Measurements from ENCODE around the gene TCF15.

TCF15 gene, protein sequence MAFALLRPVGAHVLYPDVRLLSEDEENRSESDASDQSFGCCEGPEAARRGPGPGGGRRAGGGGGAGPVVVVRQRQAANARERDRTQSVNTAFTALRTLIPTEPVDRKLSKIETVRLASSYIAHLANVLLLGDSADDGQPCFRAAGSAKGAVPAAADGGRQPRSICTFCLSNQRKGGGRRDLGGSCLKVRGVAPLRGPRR

DNA sequence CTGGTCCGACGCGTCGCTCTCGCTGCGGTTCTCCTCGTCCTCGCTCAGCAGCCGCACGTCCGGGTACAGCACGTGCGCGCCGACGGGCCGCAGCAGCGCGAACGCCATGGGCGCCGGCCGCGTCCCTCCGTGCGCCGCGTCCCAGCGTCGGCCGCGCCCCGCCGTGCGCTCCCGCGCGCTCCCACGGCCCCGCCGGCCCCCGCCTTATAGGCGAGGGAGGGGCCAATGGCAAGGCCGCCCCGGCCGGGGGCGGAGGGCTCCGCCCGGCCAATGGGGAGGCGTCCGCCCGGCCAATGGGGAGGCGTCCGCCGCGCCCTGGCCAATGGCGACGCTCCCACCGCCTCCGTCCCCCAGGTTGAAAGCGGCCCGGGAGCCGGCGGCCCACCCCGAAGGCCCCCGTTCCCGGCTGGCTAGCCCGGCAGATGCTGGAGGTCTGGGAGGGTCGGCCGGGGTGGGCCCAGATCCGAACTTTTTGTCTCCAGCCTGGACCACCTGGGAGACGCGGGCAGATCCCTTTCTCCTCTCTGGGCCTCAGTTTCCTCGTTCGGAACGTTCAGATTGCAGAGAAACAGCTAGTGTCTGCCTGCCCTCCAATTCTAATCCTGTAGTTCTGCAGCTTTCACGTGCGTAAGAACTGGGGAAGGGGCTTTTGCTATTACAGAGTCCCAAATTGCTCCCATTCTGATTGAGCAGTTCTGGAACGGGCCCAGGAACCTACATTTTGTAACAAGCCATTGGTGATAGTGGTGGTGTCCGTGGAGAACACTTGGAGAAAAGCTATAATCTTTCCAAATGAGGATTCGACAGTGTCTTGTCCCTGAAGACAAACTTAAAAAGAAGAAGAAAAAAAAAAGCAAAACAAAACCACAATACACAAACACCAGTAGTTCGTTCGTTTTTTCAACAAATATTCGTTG, at the start of gene TCF15:
Gene TCF15 (minus strand): TSS at position 180 of the 917 bp plus-strand sequence. CDS start 72 bp downstream, at position 108.
- no peak within 1 kb of the TSS for H3K9ac ChIP-seq (ENCODE audit: low read depth, low read length)
- no peaks in the 10 kb centered on the region for H3K36me3 ChIP-seq (ENCODE audit: insufficient read depth, low read length)
- H4K20me1 ChIP-seq (ENCODE audit: insufficient read depth, low read length) = peaks cover 9% of the 10 kb centered on the region
- DNase-seq (no peak), ATAC-seq (ENCODE audit: insufficient read depth, low read depth) (no peak)
- no peaks in the 10 kb centered on the region for H3K9me3 ChIP-seq (ENCODE audit: insufficient read depth, low read length, severe bottlenecking)
- no peak within 1 kb of the TSS for H2AFZ ChIP-seq (ENCODE audit: low read depth, low read length)
- no peak within 1 kb of the TSS for H3K4me2 ChIP-seq (ENCODE audit: insufficient read depth, low read length)
- no peak within 1 kb of the TSS for H3K27ac ChIP-seq (ENCODE audit: low read length)
- H3K79me2 ChIP-seq (ENCODE audit: insufficient read depth, low read length) = no peaks in the 10 kb centered on the region
- no peak within 1 kb of the TSS for H3K4me3 ChIP-seq (ENCODE audit: low read depth in 1 of 2, low read length in 2 of 2)
- TF ChIP-seq EZH2 (IDR thresholded peaks at IDR 0.05; ENCODE audit: borderline replicate concordance, low read depth, low read length, severe bottlenecking) = no peak
- TF ChIP-seq, protein P1, sequence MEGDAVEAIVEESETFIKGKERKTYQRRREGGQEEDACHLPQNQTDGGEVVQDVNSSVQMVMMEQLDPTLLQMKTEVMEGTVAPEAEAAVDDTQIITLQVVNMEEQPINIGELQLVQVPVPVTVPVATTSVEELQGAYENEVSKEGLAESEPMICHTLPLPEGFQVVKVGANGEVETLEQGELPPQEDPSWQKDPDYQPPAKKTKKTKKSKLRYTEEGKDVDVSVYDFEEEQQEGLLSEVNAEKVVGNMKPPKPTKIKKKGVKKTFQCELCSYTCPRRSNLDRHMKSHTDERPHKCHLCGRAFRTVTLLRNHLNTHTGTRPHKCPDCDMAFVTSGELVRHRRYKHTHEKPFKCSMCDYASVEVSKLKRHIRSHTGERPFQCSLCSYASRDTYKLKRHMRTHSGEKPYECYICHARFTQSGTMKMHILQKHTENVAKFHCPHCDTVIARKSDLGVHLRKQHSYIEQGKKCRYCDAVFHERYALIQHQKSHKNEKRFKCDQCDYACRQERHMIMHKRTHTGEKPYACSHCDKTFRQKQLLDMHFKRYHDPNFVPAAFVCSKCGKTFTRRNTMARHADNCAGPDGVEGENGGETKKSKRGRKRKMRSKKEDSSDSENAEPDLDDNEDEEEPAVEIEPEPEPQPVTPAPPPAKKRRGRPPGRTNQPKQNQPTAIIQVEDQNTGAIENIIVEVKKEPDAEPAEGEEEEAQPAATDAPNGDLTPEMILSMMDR (IDR thresholded peaks at IDR 0.05; ENCODE audit: borderline replicate concordance, extremely low read depth, low read length, poor library complexity, severe bottlenecking) = no peak
- H3K4me1 ChIP-seq (ENCODE audit: insufficient read depth, low read length) = no peaks in the 10 kb centered on the region
- peaks cover 19% of the 10 kb centered on the region for H3K27me3 ChIP-seq (ENCODE audit: insufficient read depth, low read length, poor library complexity)

DNA sequence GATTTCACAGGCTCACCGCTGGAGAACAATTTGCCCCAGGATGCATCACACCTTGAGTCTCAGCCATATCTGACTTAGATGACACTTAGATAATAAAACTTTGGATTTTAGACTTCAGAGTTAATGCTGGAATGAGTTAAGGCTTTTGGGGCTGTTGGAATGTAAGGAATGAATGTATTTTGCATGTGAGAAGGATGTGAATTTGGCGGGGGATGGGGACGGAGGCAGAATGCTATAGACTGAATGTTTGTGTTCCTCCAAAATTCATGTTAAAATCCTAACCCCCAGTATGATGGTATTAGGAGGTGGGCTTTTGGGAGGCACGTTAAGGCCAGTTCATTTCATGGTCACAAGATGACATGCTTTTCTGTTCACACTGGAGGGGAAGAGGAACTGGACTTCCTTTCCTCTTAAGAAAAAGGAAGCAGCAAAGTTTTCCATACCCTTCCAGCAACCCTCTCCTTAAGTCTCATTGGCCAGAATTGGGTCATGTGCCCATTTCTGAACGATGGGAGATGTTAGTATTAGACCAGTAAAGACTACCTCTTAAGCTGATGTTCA, 48.7 kb upstream of the TCF15 start:
- H3K27ac ChIP-seq (ENCODE audit: low read length) = no peak overlapping the region
- no peaks in the 10 kb centered on the region for H3K4me1 ChIP-seq (ENCODE audit: insufficient read depth, low read length)
- no peaks in the 10 kb centered on the region for H4K20me1 ChIP-seq (ENCODE audit: insufficient read depth, low read length)
- H3K9me3 ChIP-seq (ENCODE audit: insufficient read depth, low read length, severe bottlenecking) = no peaks in the 10 kb centered on the region
- H3K27me3 ChIP-seq (ENCODE audit: insufficient read depth, low read length, poor library complexity) = peaks cover 26% of the 10 kb centered on the region
- DNase-seq (no peak), ATAC-seq (ENCODE audit: insufficient read depth, low read depth) (no peak)
- no peaks in the 10 kb centered on the region for H3K79me2 ChIP-seq (ENCODE audit: insufficient read depth, low read length)
- H3K4me3 ChIP-seq (ENCODE audit: low read depth in 1 of 2, low read length in 2 of 2) = no peak overlapping the region
- H3K36me3 ChIP-seq (ENCODE audit: insufficient read depth, low read length) = no peaks in the 10 kb centered on the region
- H2AFZ ChIP-seq (ENCODE audit: low read depth, low read length) = no peak overlapping the region
- TF ChIP-seq, protein P1 (IDR thresholded peaks at IDR 0.05; ENCODE audit: borderline replicate concordance, extremely low read depth, low read length, poor library complexity, severe bottlenecking) = no peak
- no peak for TF ChIP-seq EZH2 (IDR thresholded peaks at IDR 0.05; ENCODE audit: borderline replicate concordance, low read depth, low read length, severe bottlenecking)
- H3K4me2 ChIP-seq (ENCODE audit: insufficient read depth, low read length) = no peak overlapping the region
- H3K9ac ChIP-seq (ENCODE audit: low read depth, low read length) = no peak overlapping the region

DNA sequence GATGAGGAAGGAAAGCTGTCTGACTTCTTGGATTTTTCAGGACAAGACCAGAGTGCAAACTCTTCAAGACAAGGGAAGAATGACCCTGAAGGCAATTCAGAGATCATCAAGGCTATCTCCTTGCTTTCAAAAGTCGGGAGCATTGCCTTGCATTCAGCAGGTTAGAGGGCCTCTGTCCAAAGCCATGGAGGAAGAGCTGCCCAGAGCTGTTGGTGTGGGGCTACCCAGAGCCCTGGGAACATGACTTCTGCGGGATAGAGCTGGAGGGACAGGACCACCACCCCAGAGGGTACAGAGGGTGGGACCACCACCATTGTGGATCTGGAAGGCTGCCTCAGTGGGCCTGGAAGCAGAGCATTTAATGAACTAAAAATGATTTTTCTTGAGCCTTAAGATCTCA, 48.1 kb upstream of the TCF15 start:
- no peaks in the 10 kb centered on the region for H3K79me2 ChIP-seq (ENCODE audit: insufficient read depth, low read length)
- no peak overlapping the region for H3K27ac ChIP-seq (ENCODE audit: low read length)
- no peaks in the 10 kb centered on the region for H3K36me3 ChIP-seq (ENCODE audit: insufficient read depth, low read length)
- ATAC-seq (ENCODE audit: insufficient read depth, low read depth) (no peak), DNase-seq (no peak)
- no peak overlapping the region for H2AFZ ChIP-seq (ENCODE audit: low read depth, low read length)
- no peak overlapping the region for H3K4me2 ChIP-seq (ENCODE audit: insufficient read depth, low read length)
- H3K9ac ChIP-seq (ENCODE audit: low read depth, low read length) = no peak overlapping the region
- H4K20me1 ChIP-seq (ENCODE audit: insufficient read depth, low read length) = no peaks in the 10 kb centered on the region
- H3K4me3 ChIP-seq (ENCODE audit: low read depth in 1 of 2, low read length in 2 of 2) = no peak overlapping the region
- H3K27me3 ChIP-seq (ENCODE audit: insufficient read depth, low read length, poor library complexity) = peaks cover 26% of the 10 kb centered on the region
- H3K9me3 ChIP-seq (ENCODE audit: insufficient read depth, low read length, severe bottlenecking) = no peaks in the 10 kb centered on the region
- H3K4me1 ChIP-seq (ENCODE audit: insufficient read depth, low read length) = no peaks in the 10 kb centered on the region
- TF ChIP-seq, protein P1 (IDR thresholded peaks at IDR 0.05; ENCODE audit: borderline replicate concordance, extremely low read depth, low read length, poor library complexity, severe bottlenecking) = no peak
- TF ChIP-seq EZH2 (IDR thresholded peaks at IDR 0.05; ENCODE audit: borderline replicate concordance, low read depth, low read length, severe bottlenecking) = no peak

All from DND-41 (cell line).